NB4 (cell line): ENCODE results near the gene IL21R.

Source experiments
- MYC ChIP-seq: IDR thresholded peaks from 2 replicates; pipeline ENCODE4 v1.6.1; 2011; ENCODE audit warnings: low read depth, low read length
- TF ChIP-seq, protein P1 (sequence below): IDR thresholded peaks from one replicate; pipeline ENCODE4 v1.5.1; 2012; ENCODE audit warnings: low read depth, low read length

DNA sequence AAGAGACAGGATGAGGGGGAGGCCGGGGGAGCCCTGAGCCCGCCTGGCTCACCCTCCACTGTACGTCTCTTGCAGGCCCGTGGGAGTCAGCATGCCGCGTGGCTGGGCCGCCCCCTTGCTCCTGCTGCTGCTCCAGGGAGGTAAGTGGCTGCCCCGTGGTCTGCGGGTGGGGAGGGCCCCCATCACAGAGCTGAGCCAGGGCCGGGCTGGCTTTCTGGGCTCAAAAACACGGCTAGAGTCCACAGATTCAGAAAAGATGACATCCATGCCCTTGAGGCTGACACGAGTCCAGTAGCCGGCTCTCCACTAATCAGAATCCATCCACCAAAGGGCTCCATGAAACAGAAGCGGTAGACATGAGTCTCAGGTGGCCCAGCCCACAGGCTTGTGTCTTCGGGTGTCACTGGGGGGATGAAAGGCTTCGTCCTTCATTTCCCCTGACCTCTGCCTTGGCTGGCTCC is 28.0 kb downstream of the IL21R start:
- TF ChIP-seq, protein P1, sequence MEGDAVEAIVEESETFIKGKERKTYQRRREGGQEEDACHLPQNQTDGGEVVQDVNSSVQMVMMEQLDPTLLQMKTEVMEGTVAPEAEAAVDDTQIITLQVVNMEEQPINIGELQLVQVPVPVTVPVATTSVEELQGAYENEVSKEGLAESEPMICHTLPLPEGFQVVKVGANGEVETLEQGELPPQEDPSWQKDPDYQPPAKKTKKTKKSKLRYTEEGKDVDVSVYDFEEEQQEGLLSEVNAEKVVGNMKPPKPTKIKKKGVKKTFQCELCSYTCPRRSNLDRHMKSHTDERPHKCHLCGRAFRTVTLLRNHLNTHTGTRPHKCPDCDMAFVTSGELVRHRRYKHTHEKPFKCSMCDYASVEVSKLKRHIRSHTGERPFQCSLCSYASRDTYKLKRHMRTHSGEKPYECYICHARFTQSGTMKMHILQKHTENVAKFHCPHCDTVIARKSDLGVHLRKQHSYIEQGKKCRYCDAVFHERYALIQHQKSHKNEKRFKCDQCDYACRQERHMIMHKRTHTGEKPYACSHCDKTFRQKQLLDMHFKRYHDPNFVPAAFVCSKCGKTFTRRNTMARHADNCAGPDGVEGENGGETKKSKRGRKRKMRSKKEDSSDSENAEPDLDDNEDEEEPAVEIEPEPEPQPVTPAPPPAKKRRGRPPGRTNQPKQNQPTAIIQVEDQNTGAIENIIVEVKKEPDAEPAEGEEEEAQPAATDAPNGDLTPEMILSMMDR = no peak
- TF ChIP-seq MYC = no peak
